HG02571 (cell line): ENCODE results near the gene SELENON.

Experiments
- ATAC-seq: cut with Tn5 transposase; IDR thresholded peaks from one replicate; pipeline ENCODE4 v1.9.1; 2021; ENCODE audit warnings: mild to moderate bottlenecking, moderate library complexity; ENCODE audit not compliant: unreplicated experiment

The SELENON gene

GRCh38 chr1:25807480-25808390 is 7.7 kb downstream of the SELENON start:
- ATAC-seq, result no peak

DNA sequence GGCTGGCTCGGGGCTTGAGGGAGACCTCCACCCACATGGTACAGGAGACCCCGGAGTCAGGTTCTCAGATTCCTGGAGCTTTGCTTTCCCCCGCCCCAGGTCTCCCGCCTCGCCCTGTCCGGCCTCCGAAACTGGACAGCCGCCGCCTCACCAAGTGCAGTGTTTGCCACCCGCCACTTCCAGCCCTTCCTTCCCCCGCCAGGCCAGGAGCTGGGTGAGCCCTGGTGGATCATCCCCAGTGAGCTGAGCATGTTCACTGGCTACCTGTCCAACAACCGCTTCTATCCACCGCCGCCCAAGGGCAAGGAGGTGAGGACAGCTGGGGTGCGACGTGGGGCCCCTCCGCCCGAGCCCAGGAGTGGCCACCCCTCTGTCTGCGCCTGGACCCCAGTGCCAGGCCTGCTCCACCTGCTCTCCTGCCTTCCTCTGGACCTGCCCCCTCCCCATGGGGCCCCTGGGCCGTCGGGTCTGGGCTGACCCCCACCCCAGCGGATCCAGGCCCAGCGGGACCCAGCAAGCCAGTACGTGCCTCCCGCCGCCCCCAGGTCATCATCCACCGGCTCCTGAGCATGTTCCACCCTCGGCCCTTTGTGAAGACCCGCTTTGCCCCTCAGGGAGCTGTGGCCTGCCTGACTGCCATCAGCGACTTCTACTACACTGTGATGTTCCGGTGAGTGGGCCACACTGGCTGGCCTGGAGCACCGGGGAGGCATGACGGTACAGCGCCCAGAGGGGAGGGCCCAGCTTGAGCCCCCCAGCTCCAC is 8.7 kb downstream of the SELENON start:
- no peak for ATAC-seq

DNA sequence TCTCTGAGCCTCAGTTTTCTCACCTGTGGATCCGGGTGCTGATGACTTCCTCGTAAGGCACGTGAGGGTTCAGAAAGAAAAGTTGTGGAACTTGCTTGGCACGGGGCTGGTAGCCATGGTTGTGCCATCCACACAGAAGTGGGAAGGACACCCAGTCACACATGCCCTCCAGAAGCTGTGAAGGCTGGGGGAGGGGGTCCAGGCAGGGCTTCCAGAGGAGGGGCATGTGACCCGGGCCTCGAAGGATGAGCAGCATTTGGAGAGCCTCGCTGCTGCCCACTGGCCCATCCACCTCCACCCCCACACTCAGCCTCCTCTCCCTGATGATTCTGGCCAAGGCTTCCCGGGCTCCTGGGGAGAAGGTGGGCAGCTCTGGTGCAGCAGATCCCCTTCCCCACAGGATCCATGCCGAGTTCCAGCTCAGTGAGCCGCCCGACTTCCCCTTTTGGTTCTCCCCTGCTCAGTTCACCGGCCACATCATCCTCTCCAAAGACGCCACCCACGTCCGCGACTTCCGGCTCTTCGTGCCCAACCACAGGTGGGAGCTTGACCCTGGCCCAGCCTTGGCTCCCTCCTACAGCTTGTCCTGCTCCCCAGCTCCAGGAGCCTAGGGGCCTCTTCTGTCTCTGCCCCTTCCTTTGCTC is 9.4 kb downstream of the SELENON start:
- no peak for ATAC-seq

GRCh38 chr1:25809929-25810328 is 9.9 kb downstream of the SELENON start:
- ATAC-seq, result no peak

GRCh38 chr1:25810341-25811299 is 10.6 kb downstream of the SELENON start:
- ATAC-seq, result no peak

GRCh38 chr1:25811384-25812082 is 11.5 kb downstream of the SELENON start:
- ATAC-seq, result no peak

GRCh38 chr1:25813071-25813733 is 13.2 kb downstream of the SELENON start:
- no peak for ATAC-seq

DNA sequence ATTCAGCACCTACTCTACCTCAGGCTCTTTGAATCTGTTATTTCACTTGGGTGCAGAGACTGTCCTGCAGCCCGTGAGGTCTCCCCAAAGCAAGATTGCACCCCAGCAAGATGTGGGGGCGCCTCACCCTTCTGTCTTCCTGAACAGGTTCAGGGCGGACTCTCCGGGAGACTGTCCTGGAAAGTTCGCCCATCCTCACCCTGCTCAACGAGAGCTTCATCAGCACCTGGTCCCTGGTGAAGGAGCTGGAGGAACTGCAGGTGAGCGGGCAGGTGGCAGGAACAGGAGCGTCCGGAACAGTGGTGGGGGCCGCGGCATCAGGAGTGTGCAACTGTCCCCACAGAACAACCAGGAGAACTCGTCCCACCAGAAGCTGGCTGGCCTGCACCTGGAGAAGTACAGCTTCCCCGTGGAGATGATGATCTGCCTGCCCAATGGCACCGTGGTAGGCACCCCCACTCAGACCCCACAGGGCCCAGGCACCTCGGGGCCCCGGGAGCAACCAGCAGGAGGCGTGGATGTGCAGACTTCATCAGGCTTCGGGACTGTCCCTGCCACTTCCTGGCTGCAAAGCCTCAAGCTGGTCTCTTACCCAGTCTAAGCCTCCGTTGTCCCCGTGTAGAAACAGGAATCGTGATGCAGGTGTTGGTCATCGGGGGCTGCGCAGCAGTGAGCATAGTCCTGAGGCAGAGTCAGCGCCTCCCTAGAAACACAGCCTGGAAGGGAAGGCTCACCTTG is 13.9 kb downstream of the SELENON start:
- no peak for ATAC-seq

DNA sequence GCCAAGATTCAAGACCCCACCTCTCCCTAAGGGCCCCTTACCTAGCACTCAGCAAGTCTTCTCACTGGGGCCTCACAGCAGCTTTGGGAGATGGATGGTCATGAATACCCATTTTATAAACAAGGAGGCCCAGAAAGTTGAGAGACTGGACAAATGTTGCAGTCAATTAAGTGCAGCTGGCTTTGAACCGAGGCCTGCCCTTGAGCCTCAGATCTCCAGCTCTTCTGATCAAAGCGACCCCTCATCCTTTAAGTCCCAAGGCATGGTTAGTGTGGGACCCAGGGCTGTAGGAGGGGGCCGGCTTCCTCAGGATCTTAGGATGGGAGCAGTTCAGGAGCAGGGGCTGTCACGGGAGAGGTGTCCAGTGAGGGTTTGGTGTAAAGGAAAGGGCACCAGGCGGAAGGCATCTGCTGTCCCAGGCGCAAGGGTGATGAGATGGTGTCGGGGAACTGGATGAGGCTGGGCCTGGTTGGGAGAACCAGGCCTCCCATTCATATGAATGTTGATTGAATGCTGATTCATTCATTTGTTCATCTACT is 14.6 kb downstream of the SELENON start:
- ATAC-seq, result no peak

DNA sequence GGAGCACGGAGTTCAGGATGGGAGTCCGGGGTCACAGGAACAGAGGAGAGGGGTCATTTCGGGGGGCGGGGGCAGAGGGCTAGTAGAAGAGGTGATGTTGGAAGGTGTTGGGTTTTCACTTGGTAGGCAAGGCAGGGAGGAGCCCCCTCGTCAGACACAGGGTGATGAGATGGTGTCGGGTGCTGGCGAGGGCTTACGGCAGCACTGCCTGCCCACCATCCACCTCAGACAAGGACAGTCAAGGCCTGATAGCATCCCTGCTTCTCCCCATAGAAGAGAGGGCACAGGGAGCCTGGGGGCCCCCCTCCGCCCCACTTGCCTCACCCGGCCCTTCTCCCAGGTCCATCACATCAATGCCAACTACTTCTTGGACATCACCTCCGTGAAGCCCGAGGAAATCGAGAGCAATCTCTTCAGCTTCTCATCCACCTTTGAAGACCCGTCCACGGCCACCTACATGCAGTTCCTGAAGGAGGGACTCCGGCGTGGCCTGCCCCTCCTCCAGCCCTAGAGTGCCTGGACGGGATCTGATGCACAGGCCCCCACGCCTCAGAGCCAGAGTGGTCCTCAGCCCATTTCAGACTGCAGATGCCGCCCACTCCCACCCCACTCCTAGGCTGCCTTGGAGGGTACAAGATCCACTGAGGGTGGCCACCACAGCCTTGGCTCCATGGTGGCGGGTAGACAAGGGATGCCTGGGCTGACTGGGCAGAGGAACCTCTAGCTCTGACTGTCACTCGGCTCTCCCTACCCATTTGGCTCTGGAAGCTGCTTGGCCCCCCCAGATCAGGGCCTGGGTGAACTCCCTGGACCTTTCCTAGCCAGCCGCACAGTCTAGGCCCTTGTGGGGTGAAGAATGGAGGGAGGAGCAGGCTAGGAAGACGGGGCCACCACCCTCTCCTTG is 15.5 kb downstream of the SELENON start:
- ATAC-seq, result no peak

GRCh38 chr1:25816112-25816718 is 16.2 kb downstream of the SELENON start:
- ATAC-seq, result no peak

DNA sequence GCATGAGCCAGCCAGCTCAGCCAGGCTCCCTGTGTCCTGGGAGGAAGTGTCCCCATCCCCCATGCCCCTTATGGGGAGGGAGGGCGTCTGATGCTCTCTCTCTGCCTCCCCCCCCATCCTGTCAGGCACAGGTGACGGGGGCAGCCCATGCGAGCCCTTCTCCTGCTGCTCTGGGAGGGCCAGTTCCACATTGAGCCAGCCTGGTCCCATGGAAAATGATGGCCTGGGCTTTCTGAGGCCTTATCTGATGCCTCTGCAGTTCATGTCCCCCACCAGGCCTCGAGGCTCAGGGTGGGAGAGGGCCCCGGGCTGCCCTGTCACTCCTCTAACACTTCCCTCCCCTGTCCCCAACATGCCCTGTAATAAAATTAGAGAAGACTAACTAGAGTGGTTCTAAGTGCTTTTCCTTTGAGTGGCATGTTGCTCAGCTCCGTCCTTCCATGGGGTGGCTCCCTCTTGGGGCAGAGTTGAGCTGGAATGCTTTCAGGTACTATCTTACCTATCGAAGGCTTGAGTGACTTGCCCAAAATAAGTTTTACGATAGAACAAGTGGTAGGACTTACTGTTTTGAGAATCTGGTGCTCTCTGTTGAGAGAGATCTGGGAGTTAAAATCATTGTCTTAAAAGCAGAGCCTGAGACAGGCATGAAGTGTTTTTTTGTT is 18.0 kb downstream of the SELENON start:
- no peak for ATAC-seq

DNA sequence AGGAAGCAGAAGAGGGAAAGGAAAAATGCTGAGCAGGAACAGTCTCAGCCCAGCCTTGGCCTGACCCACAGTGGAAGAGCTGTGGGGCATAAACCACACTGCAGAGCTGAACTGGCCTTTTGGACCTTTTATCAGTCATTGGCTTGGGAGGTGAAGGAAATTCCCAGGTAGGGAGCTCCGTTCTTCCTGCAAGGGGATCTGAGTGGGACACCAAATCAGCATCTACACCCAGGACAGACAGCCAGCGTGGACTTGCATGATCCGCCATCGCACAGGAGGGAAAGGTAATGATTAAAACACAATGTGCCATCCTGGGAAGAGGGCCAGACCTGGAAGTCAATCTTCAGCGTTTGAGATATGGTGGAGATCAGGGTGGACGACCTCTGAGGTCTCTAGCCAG is 18.6 kb downstream of the SELENON start:
- no peak for ATAC-seq

GRCh38 chr1:25819491-25820246 is 19.7 kb downstream of the SELENON start, which contains the start of gene MTFR1L:
TSS of gene MTFR1L (plus strand) at chr1:25819954. CDS start at chr1:25823105, 3,151 bp downstream.
- peak; percentile 85 for ATAC-seq
